WTC11 (cell line): ENCODE measurements around the gene EVX1. TPM values are rescaled to one million over a fixed set of nuclear protein-coding genes. Genes with fewer than 3 reads are reported as not detected.

Source experiments
- ATAC-seq: fragments of 200-7000 bp; cut with Tn5 transposase; 2 replicates; pipeline ENCODE4 v1.10.0; 2021; ENCODE audit warnings: mild to moderate bottlenecking, moderate library complexity
- CTCF ChIA-PET: fragments of 300-600 bp; sonication (Branson Sonifier 250); formaldehyde crosslinking; loops from one replicate; lab custom pipeline; 2021; ENCODE audit warnings: antibody characterized with exemption; lab: Charles Lee
- POLR2A ChIA-PET: fragments of 350-600 bp; sonication (Branson Sonifier 250); formaldehyde crosslinking; loops from one replicate; lab custom pipeline; 2021; ENCODE audit warnings: antibody characterized with exemption; lab: Charles Lee
- DNase-seq: peaks from one replicate; pipeline ENCODE4 v3.0.0; 2021; ENCODE audit warnings: low spot score
- H3K27ac Mint-ChIP-seq: 2 replicates; pipeline ENCODE4 v1.8.0; 2021; ENCODE audit warnings: mixed read lengths
- H3K27me3 Mint-ChIP-seq: 2 replicates; pipeline ENCODE4 v1.8.0; 2021; ENCODE audit warnings: low read depth, mild to moderate bottlenecking, moderate library complexity, mixed read lengths
- H3K36me3 Mint-ChIP-seq: 2 replicates; pipeline ENCODE4 v1.8.0; 2021; ENCODE audit warnings: mixed read lengths
- H3K4me1 Mint-ChIP-seq: 2 replicates; pipeline ENCODE4 v1.8.0; 2022; ENCODE audit warnings: mixed read lengths
- H3K4me3 Mint-ChIP-seq: 2 replicates; pipeline ENCODE4 v1.8.0; 2021; ENCODE audit warnings: mild to moderate bottlenecking, moderate library complexity, mixed read lengths
- H3K9me3 Mint-ChIP-seq: 2 replicates; pipeline ENCODE4 v1.8.0; 2021; ENCODE audit warnings: mixed read lengths
- CDX4 ChIP-seq: fragments of 250-450 bp; sonication (Bioruptor Pico); IDR thresholded peaks from 2 replicates; pipeline ENCODE4 v1.9.0; 2021; ENCODE audit warnings: moderate library complexity, mild to moderate bottlenecking, inconsistent platforms, borderline replicate concordance
- CREM ChIP-seq: sonication (generic); formaldehyde crosslinking; IDR thresholded peaks from 2 replicates; pipeline ENCODE4 v1.8.1; 2022; ENCODE audit warnings: mild to moderate bottlenecking, missing genetic modification reagents, moderate library complexity
- ETV6 ChIP-seq: sonication (generic); formaldehyde crosslinking; IDR thresholded peaks from 2 replicates; pipeline ENCODE4 v1.8.1; 2022; ENCODE audit warnings: mild to moderate bottlenecking, missing genetic modification reagents
- FOXK1 ChIP-seq: sonication (generic); formaldehyde crosslinking; IDR thresholded peaks from 2 replicates; pipeline ENCODE4 v1.8.0; 2022; ENCODE audit warnings: mild to moderate bottlenecking, moderate library complexity, missing genetic modification reagents
- FOXP1 ChIP-seq: sonication (generic); formaldehyde crosslinking; IDR thresholded peaks from 2 replicates; pipeline ENCODE4 v1.8.0; 2022; ENCODE audit warnings: missing genetic modification reagents, mild to moderate bottlenecking, moderate library complexity, borderline replicate concordance
- HMGXB4 ChIP-seq: sonication (generic); formaldehyde crosslinking; IDR thresholded peaks from 2 replicates; pipeline ENCODE4 v1.8.1; 2023; ENCODE audit warnings: mild to moderate bottlenecking, moderate library complexity, missing genetic modification reagents
- MXD4 ChIP-seq: fragments of 250-450 bp; sonication (Bioruptor Pico); IDR thresholded peaks from 2 replicates; pipeline ENCODE4 v1.8.0; 2021; ENCODE audit warnings: mild to moderate bottlenecking, moderate library complexity, borderline replicate concordance
- NFATC4 ChIP-seq: fragments of 250-450 bp; sonication (Bioruptor Pico); IDR thresholded peaks from 2 replicates; pipeline ENCODE4 v1.9.0; 2021; ENCODE audit warnings: mild to moderate bottlenecking
- NR3C1 ChIP-seq: sonication (generic); formaldehyde crosslinking; conservative IDR thresholded peaks from 2 replicates; pipeline ENCODE4 v1.8.1; 2023; ENCODE audit warnings: low read depth, mild to moderate bottlenecking, missing genetic modification reagents
- RELA ChIP-seq: sonication (generic); formaldehyde crosslinking; IDR thresholded peaks from 2 replicates; pipeline ENCODE4 v1.8.1; 2022; ENCODE audit warnings: missing genetic modification reagents, mild to moderate bottlenecking, borderline replicate concordance
- TEAD1 ChIP-seq: sonication (generic); formaldehyde crosslinking; IDR thresholded peaks from 2 replicates; pipeline ENCODE4 v1.8.0; 2022; ENCODE audit warnings: mild to moderate bottlenecking, missing genetic modification reagents
- ZNF121 ChIP-seq: sonication (generic); formaldehyde crosslinking; IDR thresholded peaks from 2 replicates; pipeline ENCODE4 v1.8.0; 2023; ENCODE audit warnings: missing genetic modification reagents
- ZNF219 ChIP-seq: sonication (generic); formaldehyde crosslinking; IDR thresholded peaks from 2 replicates; pipeline ENCODE4 v1.8.0; 2023; ENCODE audit warnings: missing genetic modification reagents, mild to moderate bottlenecking, borderline replicate concordance
- ZNF423 ChIP-seq: fragments of 250-450 bp; sonication (Bioruptor Pico); IDR thresholded peaks from 2 replicates; pipeline ENCODE4 v2.1.2; 2022; ENCODE audit warnings: mild to moderate bottlenecking, moderate library complexity
- ZSCAN18 ChIP-seq: fragments of 250-450 bp; sonication (Bioruptor Pico); IDR thresholded peaks from 2 replicates; pipeline ENCODE4 v2.1.2; 2022; ENCODE audit warnings: mild to moderate bottlenecking, moderate library complexity
- total RNA-seq: library from RNA; stranded (reverse); gene quantifications from 3 replicates; pipeline ENCODE4 v1.2.3, GENCODE V29; 2021
- TF ChIP-seq, protein P1 (sequence below): sonication (generic); formaldehyde crosslinking; IDR thresholded peaks from 2 replicates; pipeline ENCODE4 v1.8.0; 2022; ENCODE audit warnings: mild to moderate bottlenecking, missing genetic modification reagents
- TF ChIP-seq, protein P2 (sequence below): sonication (generic); formaldehyde crosslinking; IDR thresholded peaks from 2 replicates; pipeline ENCODE4 v1.8.0; 2022; ENCODE audit warnings: mild to moderate bottlenecking, missing genetic modification reagents
- TF ChIP-seq, protein P3 (sequence below): fragments of 250-450 bp; sonication (Bioruptor Pico); IDR thresholded peaks from 2 replicates; pipeline ENCODE4 v1.9.0; 2021; ENCODE audit warnings: mild to moderate bottlenecking

Gene EVX1
- total RNA-seq, 1 experiment from 2014 or later = not detected

DNA sequence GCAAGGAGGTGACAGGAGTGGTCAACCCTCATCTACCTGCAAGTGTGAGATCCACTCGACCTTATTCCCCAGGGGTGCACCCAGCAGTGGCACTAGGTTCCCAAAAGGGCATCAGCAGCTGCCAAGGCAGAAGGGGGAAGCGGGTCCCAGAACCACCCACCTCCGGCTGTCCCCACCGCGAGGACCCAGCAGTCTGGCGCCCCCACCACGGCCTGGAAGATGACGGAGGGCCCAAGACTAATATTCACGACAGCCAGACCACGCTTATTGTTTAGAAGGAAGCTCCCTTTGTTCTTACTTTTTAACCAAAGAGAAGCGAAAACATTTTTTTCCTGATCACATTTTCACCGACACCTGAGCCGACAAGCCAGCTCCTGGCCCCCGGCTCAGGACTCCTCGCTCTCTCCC, 3.6 kb upstream of the EVX1 start (continued):
- TF ChIP-seq, protein P1, sequence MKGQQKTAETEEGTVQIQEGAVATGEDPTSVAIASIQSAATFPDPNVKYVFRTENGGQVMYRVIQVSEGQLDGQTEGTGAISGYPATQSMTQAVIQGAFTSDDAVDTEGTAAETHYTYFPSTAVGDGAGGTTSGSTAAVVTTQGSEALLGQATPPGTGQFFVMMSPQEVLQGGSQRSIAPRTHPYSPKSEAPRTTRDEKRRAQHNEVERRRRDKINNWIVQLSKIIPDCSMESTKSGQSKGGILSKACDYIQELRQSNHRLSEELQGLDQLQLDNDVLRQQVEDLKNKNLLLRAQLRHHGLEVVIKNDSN = no peak
- TF ChIP-seq FOXK1 = no peak
- no peak for TF ChIP-seq ZSCAN18 (CRISPR knock-in tag)
- no peak for TF ChIP-seq CDX4
- no peak for TF ChIP-seq NFATC4
- TF ChIP-seq, protein P2, sequence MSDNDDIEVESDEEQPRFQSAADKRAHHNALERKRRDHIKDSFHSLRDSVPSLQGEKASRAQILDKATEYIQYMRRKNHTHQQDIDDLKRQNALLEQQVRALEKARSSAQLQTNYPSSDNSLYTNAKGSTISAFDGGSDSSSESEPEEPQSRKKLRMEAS (CRISPR knock-in tag) = no peak
- TF ChIP-seq HMGXB4 (CRISPR knock-in tag) = no peak
- TF ChIP-seq TEAD1 (CRISPR knock-in tag) = no peak
- no peak for TF ChIP-seq ZNF121
- no peak for TF ChIP-seq NR3C1 (CRISPR knock-in tag)
- TF ChIP-seq, protein P3, sequence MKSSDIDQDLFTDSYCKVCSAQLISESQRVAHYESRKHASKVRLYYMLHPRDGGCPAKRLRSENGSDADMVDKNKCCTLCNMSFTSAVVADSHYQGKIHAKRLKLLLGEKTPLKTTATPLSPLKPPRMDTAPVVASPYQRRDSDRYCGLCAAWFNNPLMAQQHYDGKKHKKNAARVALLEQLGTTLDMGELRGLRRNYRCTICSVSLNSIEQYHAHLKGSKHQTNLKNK = no peak
- no peak for TF ChIP-seq MXD4

- Mint-ChIP-seq H3K27ac (no peak overlapping the region), H3K4me3 (peak overlapping the region; percentile 36), H3K36me3 (no peaks in the 10 kb centered on the region), H3K9me3 (no peaks in the 10 kb centered on the region), H3K27me3 (peaks cover 100% of the 10 kb centered on the region), H3K4me1 (peaks cover 52% of the 10 kb centered on the region)
- ChIA-PET POLR2A (no interaction called here), CTCF (interaction anchor here (0.6 to 3.8 kb wide), 6 partner anchors 60 to 856 kb away, joined by 3 to 19 read pairs (median 4); no protein-coding TSS in a partner anchor)
- TF ChIP-seq ZNF219 (CRISPR knock-in tag) = no peak
- TF ChIP-seq ZNF423 (CRISPR knock-in tag) = peak; percentile 67; the same call in 1 of the 2 replicates
- DNase-seq = no peak
- no peak for ATAC-seq
These were observed 3.1 kb upstream of the EVX1 start for GRCh38 chr7:27239387-27240014.

GRCh38 chr7:27240015-27240731, 2.4 kb upstream of the EVX1 start:
- Mint-ChIP-seq H3K27ac (no peak overlapping the region), H3K4me3 (peak overlapping the region; percentile 31), H3K9me3 (no peaks in the 10 kb centered on the region), H3K4me1 (peaks cover 59% of the 10 kb centered on the region), H3K36me3 (no peaks in the 10 kb centered on the region), H3K27me3 (peaks cover 100% of the 10 kb centered on the region)
- TF ChIP-seq ETV6 (CRISPR knock-in tag) (no peak), CDX4 (no peak), HMGXB4 (CRISPR knock-in tag) (no peak), FOXP1 (no peak), RELA (CRISPR knock-in tag) (no peak), CREM (CRISPR knock-in tag) (no peak)
- no peak for DNase-seq
- no peak for ATAC-seq
- POLR2A ChIA-PET = no interaction called here
- CTCF ChIA-PET = interaction anchor here (0.6 to 3.8 kb wide), 9 partner anchors 30 to 855 kb away, joined by 3 to 19 read pairs (median 4); partner anchors contain the start of gene HOXA13
